Mononuclear cell (primary cell): ENCODE results near the gene DPP6. TPM values are rescaled to one million over a fixed set of nuclear protein-coding genes. Genes with fewer than 3 reads are reported as not detected.
"Not testable (repeated sequence)": the region's sequence is repeated elsewhere in the genome, so short reads cannot be mapped to it uniquely, and the experiment has no call there.

Experiments used
- H3K27me3 ChIP-seq: 2 replicates; pipeline ENCODE4 v1.6.0; 2011; ENCODE audit warnings: low read length, control low read depth; ENCODE audit not compliant: insufficient read depth
- H3K4me1 ChIP-seq: 2 replicates; pipeline ENCODE4 v1.5.1; 2011; ENCODE audit warnings: mild to moderate bottlenecking, low read length, control low read depth; ENCODE audit not compliant: insufficient read depth
- H3K4me3 ChIP-seq: 2 replicates; pipeline ENCODE4 v1.5.1; 2011; ENCODE audit warnings: mild to moderate bottlenecking, low read length, moderate library complexity
- H3K9me3 ChIP-seq: 2 replicates; pipeline ENCODE4 v1.5.1; 2011; ENCODE audit warnings: low read depth, mild to moderate bottlenecking, control low read depth, low read length
- total RNA-seq: library from RNA; depleted of rRNA; stranded (reverse); fragments of >200 nt; gene quantifications from one replicate; pipeline ENCODE4 v1.2.3, GENCODE V29; 2012

Gene DPP6
- total RNA-seq, 1 donor: not detected

- H3K9me3 ChIP-seq: no peaks in the 10 kb centered on the region
- peaks cover 6% of the 10 kb centered on the region for H3K4me1 ChIP-seq
- peaks cover 9% of the 10 kb centered on the region for H3K27me3 ChIP-seq
- no peak overlapping the region for H3K4me3 ChIP-seq
These were observed 862.8 kb downstream of the DPP6 start for GRCh38 chr7:154914996-154915380.

DNA sequence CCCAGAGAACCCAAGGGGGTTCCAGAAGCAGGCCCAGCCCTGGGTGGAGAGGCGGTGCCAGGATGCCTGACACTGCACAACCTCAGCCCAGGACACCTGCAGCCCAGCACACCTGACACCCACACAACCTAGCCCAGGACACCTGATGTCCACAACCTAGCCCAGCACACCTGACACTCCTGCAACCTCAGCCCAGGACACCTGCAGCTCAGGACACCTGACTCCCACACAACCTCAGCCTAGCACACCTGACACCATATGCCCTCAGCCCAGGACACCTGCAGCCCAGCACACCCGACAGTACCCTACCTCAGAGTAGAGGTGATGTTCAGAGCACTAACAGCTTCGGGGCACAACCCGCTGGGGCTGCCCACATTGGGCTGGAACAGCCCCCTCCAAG, 863.4 kb downstream of the DPP6 start:
- H3K27me3 ChIP-seq: peaks cover 9% of the 10 kb centered on the region
- no peaks in the 10 kb centered on the region for H3K9me3 ChIP-seq
- H3K4me1 ChIP-seq: peaks cover 6% of the 10 kb centered on the region
- no peak overlapping the region for H3K4me3 ChIP-seq

DNA sequence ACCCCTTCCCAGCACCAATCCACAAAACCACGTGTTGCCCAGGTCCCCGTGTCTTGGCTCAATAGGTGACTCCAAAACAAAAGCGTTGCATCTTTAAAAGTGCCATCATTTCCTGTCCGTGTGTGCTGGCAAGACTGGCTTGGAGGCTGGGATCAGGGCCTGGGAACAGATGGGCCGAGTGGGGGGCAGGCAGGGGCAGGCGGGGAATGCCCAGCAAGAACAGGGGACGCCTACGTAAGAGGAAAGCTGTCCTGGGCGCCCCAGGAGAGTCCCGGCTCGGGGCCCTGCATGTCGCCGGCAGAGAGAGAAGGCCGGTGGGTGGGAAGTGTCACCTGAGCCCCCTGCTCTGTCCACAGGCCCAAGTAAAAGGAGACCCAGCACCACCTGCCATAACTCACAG, 864.2 kb downstream of the DPP6 start:
- Histone ChIP-seq H3K27me3 (peaks cover 9% of the 10 kb centered on the region), H3K4me1 (peaks cover 6% of the 10 kb centered on the region), H3K4me3 (no peak overlapping the region), H3K9me3 (no peaks in the 10 kb centered on the region)

DNA sequence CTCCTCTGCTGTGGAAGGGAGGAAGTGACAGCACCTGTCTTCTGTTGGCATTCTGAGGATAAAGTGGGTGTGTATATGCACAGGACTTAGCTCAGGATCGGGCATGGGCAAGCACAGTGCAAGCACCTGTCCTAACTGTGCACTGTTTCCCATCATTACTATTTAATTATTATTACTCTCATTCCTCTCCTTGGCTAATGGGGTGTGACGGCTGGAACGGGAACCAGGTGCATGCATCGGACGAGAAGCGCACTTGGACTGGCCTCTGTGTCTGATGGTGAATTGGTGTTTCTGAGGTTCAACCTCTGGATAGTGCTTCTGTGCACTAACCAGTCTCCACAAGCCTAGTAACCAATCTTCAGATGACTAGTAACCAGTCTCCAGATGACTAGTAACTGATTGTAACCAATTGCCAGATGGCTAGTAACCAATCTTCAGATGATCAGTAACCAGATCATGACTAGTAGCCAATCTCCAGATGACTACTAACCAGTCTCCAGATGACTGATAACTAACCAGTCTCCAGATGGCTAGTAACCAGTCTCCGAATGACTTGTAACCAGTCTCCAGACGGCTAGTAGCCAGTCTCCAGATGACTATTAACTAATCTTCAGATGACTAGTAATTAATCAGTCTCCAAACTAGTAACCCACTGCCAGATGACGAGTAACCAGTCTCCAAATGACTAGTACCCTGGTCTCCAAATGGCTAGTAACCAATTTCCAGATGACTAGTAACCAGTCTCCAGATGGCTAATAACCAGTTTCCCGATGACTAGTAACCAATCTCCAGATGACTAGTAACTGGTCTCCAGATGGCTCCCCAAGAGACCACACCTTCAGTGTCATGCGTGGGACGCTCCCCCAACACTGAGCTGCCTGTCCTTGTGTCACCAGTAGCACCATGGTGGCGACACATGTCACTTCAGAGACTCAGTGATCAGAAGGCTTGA, 864.9 kb downstream of the DPP6 start:
- peaks cover 9% of the 10 kb centered on the region for H3K27me3 ChIP-seq
- no peaks in the 10 kb centered on the region for H3K9me3 ChIP-seq
- no peak overlapping the region for H3K4me3 ChIP-seq
- H3K4me1 ChIP-seq: peaks cover 6% of the 10 kb centered on the region

DNA sequence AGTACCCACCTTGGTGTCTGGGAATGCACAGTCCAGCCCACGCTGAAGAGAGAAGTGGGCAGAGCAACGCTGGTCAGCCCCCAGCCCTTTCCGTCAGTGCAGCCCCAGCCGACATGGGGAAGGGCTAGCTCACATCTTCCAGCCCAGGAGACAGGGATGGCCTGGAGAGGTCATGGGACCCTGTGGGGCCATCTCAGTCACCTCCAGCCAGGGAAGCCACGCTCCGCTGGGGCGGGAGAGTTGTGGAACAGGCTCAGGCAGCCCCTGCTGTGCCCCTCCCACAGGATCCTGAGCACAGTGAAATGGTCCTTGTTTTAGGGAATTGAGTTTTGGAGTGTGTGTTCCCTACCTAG, 865.6 kb downstream of the DPP6 start:
- H3K27me3 ChIP-seq: peaks cover 9% of the 10 kb centered on the region
- no peaks in the 10 kb centered on the region for H3K9me3 ChIP-seq
- peaks cover 6% of the 10 kb centered on the region for H3K4me1 ChIP-seq
- no peak overlapping the region for H3K4me3 ChIP-seq

- no peak overlapping the region for H3K4me3 ChIP-seq
- H3K9me3 ChIP-seq: no peaks in the 10 kb centered on the region
- H3K27me3 ChIP-seq: peaks cover 9% of the 10 kb centered on the region
- peaks cover 6% of the 10 kb centered on the region for H3K4me1 ChIP-seq
These were observed 866.1 kb downstream of the DPP6 start for GRCh38 chr7:154918266-154918665.

DNA sequence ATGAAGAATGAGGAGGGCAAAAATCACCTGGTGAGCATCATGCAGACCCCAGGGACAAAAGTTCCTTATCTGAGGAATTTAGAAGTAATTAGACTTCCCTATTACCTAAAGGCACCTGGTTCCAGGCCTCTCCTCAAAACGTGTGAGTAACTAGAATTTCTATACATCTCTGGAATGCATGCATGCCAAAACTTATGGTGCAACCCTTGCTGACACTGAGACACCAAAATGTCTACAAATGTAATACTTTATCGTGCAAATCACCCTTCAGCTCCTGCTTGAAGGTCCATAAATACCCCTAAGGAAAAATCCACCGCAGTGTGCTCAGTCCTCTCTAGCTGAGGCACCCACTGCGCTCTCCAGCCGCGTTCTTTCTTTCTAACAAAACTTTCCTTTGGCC, 866.5 kb downstream of the DPP6 start:
- H3K9me3 ChIP-seq: no peaks in the 10 kb centered on the region
- H3K4me3 ChIP-seq: no peak overlapping the region
- peaks cover 9% of the 10 kb centered on the region for H3K27me3 ChIP-seq
- peaks cover 6% of the 10 kb centered on the region for H3K4me1 ChIP-seq

GRCh38 chr7:154919344-154920225, 867.4 kb downstream of the DPP6 start:
- no peak overlapping the region for H3K4me3 ChIP-seq
- no peaks in the 10 kb centered on the region for H3K4me1 ChIP-seq
- no peaks in the 10 kb centered on the region for H3K9me3 ChIP-seq
- H3K27me3 ChIP-seq: peaks cover 4% of the 10 kb centered on the region

DNA sequence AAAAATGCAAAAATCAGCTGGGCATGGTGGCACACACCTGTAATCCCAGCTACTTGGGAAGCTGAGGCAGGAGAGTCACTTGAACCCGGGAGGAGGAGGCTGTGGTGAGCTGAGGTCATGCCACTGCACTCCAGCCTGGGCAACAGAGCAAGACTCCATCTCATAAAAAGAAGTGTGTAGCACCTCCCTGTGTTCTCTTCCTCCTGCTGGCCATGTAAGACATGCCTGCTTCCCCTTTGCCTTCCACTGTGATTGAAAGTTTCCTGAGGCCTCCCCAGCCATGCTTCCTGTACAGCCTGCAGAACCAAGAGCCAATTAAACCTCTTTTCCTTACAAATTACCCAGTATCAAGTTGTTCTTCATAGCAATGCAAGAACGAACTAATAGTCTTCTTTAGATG, 870.3 kb downstream of the DPP6 start:
- not testable (repeated sequence) for H3K4me1 ChIP-seq, H3K9me3 ChIP-seq, H3K27me3 ChIP-seq, H3K4me3 ChIP-seq

DNA sequence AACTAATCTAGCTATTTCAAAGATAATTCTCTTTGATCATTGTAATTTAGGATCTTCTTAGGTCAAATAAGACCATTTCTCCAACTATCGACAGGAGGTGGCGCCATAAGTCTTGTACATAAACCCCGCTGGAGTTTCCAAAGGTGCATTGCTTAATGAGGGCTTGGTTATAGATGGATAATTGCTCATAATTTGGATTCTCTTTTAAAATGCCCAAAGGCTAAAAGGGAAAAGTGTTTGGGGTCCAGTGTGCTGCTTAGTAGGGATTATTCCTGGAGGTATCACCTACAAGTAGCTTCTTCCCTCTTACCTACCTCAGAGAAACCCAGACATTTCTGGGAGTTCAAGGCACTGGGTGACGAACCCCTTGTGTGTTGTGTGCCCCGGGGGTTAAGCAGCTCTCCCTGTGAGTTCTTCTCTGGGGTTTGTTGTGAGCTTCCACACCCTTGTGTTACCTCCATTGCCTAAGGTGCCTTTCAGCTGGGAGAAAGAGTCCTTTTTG, 875.5 kb downstream of the DPP6 start:
- Histone ChIP-seq H3K27me3 (no peaks in the 10 kb centered on the region), H3K4me3 (peak overlapping the region; percentile 69), H3K9me3 (no peaks in the 10 kb centered on the region), H3K4me1 (peaks cover 16% of the 10 kb centered on the region)

DNA sequence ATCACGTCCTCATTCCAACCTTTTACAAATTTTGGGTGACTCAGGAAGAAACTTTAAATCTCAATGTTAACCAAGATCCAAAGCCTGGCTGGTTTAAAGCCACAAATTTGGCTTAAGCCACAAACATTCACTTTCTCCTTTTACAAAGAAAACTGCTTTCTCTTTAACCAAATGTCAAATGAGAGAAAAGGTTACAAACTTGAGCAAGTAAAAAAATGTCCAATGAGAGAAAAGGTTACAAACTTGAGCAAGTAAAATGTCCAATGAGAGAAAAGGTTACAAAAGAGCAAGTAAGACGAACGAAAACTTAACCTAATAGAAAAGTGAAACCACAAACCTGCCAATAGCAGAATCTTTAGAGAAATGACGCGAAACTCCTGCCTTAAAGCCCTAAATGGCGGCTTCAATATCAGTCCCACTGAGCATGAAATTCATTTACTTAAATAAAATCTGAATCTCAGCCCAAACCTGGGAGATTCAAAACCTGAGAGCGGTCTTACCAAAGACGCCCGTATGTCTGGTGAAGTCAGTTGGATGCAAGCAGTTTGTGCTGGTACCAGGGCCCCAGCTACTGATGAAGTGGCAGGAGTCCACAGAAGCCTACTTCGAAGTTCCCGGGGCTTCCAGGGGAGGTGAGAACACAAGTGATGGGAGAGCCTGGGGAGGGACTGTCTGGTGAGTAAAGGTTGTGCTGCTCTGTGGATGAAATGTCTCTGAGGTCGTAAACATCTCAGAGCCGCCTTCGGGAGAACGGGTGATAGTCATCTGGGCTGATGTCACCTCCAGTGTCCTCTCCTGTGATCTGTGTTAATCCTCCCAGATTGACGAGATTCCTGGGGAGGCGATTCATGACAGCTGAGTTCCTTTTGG, 876.2 kb downstream of the DPP6 start:
- Histone ChIP-seq H3K27me3 (no peaks in the 10 kb centered on the region), H3K4me3 (peak overlapping the region; percentile 69), H3K4me1 (peaks cover 16% of the 10 kb centered on the region), H3K9me3 (peaks cover 4% of the 10 kb centered on the region)

- Histone ChIP-seq H3K4me1 (peaks cover 16% of the 10 kb centered on the region), H3K4me3 (peak overlapping the region; percentile 69), H3K9me3 (peaks cover 11% of the 10 kb centered on the region), H3K27me3 (no peaks in the 10 kb centered on the region)
These were observed 877.0 kb downstream of the DPP6 start for GRCh38 chr7:154929006-154929726.

DNA sequence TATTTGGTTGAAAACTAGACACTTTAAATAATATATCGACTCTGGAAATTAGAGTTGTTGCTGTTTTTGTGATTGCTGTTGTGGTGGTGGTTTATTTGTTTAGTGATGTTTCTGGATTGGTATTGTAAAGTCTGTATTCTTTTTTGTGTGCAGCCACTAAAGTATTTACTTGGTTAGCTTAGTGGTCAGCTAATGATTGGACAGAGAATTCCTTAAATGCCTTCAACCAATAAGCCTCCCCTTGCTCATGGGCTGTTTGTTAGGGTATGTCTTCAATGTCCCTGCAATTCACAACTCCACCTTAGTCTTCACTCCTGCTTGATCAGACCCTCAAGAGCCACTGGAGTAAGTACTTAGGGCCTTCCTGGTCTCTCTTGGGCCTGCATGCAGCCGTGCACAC, 879.7 kb downstream of the DPP6 start:
- H3K27me3 ChIP-seq: no peaks in the 10 kb centered on the region

DNA sequence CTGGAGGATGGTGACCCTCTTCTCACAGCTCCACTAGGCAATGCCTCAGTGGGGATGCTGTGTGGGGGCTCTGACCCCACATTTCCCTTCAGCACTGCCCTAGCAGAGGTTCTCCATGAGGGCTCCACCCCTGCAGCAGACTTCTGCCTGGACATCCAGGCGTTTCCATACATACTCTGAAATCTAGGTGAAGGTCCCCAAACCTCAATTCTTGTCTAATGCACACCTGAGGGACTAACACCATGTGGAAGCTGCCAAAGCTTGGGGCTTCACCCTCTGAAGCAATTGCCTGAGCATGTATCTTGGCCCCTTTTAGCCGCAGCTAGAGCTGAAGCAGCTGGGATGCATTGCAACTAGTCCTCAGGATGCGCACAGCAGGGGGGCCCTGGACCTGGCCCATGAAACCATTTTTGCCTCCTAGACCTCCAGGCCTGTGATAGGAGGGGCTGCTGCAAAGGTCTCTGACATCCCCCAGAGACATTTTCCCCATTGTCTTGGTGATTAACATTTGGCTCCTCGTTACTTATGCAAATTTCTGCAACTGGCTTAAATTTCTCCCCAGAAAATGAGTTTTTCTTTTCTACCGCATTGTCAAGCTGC, 882.3 kb downstream of the DPP6 start:
- not testable (repeated sequence) for H3K27me3 ChIP-seq, H3K4me3 ChIP-seq
- Histone ChIP-seq H3K4me1 (peaks cover 11% of the 10 kb centered on the region), H3K9me3 (peaks cover 11% of the 10 kb centered on the region)

More for the DNA sequence above, 879.7 kb downstream of the DPP6 start:
- Histone ChIP-seq H3K9me3 (peaks cover 11% of the 10 kb centered on the region), H3K4me3 (no peak overlapping the region), H3K4me1 (peaks cover 16% of the 10 kb centered on the region)
